ENCODE results near the gene NPVF. TPM values are rescaled to one million over a fixed set of nuclear protein-coding genes. Genes with fewer than 3 reads are reported as not detected.

NPVF gene
- polyA plus RNA-seq, 1 donor from 2014 or later: not detected

- H3K27ac ChIP-seq (ENCODE audit: low read length): no peak overlapping the region
- no peaks in the 10 kb centered on the region for H3F3A ChIP-seq (ENCODE audit: insufficient read depth, low read length, poor library complexity, severe bottlenecking)
- no peaks in the 10 kb centered on the region for H3K27me3 ChIP-seq (ENCODE audit: insufficient read depth, low read depth, low read length)
- no peaks in the 10 kb centered on the region for H3K79me2 ChIP-seq (replicated peaks; ENCODE audit: insufficient read depth, low read length)
- TF ChIP-seq CTCF (IDR thresholded peaks at IDR 0.05; ENCODE audit: poor library complexity, severe bottlenecking) (no peak), EP300 (conservative IDR thresholded peaks at IDR 0.05; ENCODE audit: poor library complexity, severe bottlenecking) (no peak), RAD21 (conservative IDR thresholded peaks at IDR 0.05) (no peak), SMC3 (conservative IDR thresholded peaks at IDR 0.05; ENCODE audit: poor library complexity) (no peak), MXI1 (conservative IDR thresholded peaks at IDR 0.05; ENCODE audit: poor library complexity, severe bottlenecking) (no peak), EZH2 (IDR thresholded peaks at IDR 0.05; ENCODE audit: borderline replicate concordance, insufficient read depth, low read length, poor library complexity, severe bottlenecking) (no peak), REST (IDR thresholded peaks at IDR 0.05; ENCODE audit: borderline replicate concordance) (no peak), POLR2AphosphoS5 (IDR thresholded peaks at IDR 0.05) (no peak)
- no peak overlapping the region for H2AFZ ChIP-seq (ENCODE audit: low read depth, low read length)
- no peak overlapping the region for H3K9ac ChIP-seq (ENCODE audit: low read length)
- H4K20me1 ChIP-seq (ENCODE audit: insufficient read depth): no peaks in the 10 kb centered on the region
- no peaks in the 10 kb centered on the region for H3K36me3 ChIP-seq (ENCODE audit: insufficient read depth, low read length)
- H3K9me3 ChIP-seq (ENCODE audit: low read length): no peaks in the 10 kb centered on the region
- H3K4me3 ChIP-seq (ENCODE audit: low read length): no peak overlapping the region
- no peak overlapping the region for H3K4me2 ChIP-seq (ENCODE audit: low read length)
- no peaks in the 10 kb centered on the region for H3K9me2 ChIP-seq (ENCODE audit: insufficient read depth, low read length)
Measured at GRCh38 chr7:25235471-25235870, 7.2 kb upstream of the NPVF start.

- H3K9ac ChIP-seq (ENCODE audit: low read length): no peak overlapping the region
- no peaks in the 10 kb centered on the region for H3K9me2 ChIP-seq (ENCODE audit: insufficient read depth, low read length)
- H3K9me3 ChIP-seq (ENCODE audit: low read length): no peaks in the 10 kb centered on the region
- no peaks in the 10 kb centered on the region for H4K20me1 ChIP-seq (ENCODE audit: insufficient read depth)
- TF ChIP-seq SMC3 (conservative IDR thresholded peaks at IDR 0.05; ENCODE audit: poor library complexity): no peak
- TF ChIP-seq POLR2AphosphoS5 (IDR thresholded peaks at IDR 0.05): no peak
- no peak for TF ChIP-seq EZH2 (IDR thresholded peaks at IDR 0.05; ENCODE audit: borderline replicate concordance, insufficient read depth, low read length, poor library complexity, severe bottlenecking)
- TF ChIP-seq EP300 (conservative IDR thresholded peaks at IDR 0.05; ENCODE audit: poor library complexity, severe bottlenecking): no peak
- TF ChIP-seq RAD21 (conservative IDR thresholded peaks at IDR 0.05): no peak
- TF ChIP-seq MXI1 (conservative IDR thresholded peaks at IDR 0.05; ENCODE audit: poor library complexity, severe bottlenecking): no peak
- TF ChIP-seq CTCF (IDR thresholded peaks at IDR 0.05; ENCODE audit: poor library complexity, severe bottlenecking): no peak
- TF ChIP-seq TAF1 (IDR thresholded peaks at IDR 0.05; ENCODE audit: low read depth): no peak
- TF ChIP-seq REST (IDR thresholded peaks at IDR 0.05; ENCODE audit: borderline replicate concordance): no peak
- H3K27me3 ChIP-seq (ENCODE audit: insufficient read depth, low read depth, low read length): no peaks in the 10 kb centered on the region
- H3K36me3 ChIP-seq (ENCODE audit: insufficient read depth, low read length): no peaks in the 10 kb centered on the region
- H3F3A ChIP-seq (ENCODE audit: insufficient read depth, low read length, poor library complexity, severe bottlenecking): no peaks in the 10 kb centered on the region
- no peak overlapping the region for H2AFZ ChIP-seq (ENCODE audit: low read depth, low read length)
- no peaks in the 10 kb centered on the region for H3K79me2 ChIP-seq (replicated peaks; ENCODE audit: insufficient read depth, low read length)
- H3K4me3 ChIP-seq (ENCODE audit: low read length): no peak overlapping the region
- no peak overlapping the region for H3K27ac ChIP-seq (ENCODE audit: low read length)
- no peak overlapping the region for H3K4me2 ChIP-seq (ENCODE audit: low read length)
Measured at GRCh38 chr7:25234336-25234735, 6.0 kb upstream of the NPVF start.

All from neural cell (in vitro differentiated cells).